ENCODE data around the gene BMERB1. TPM values are rescaled to one million over a fixed set of nuclear protein-coding genes. Genes with fewer than 3 reads are reported as not detected.
"Not testable (repeated sequence)": the region's sequence is repeated elsewhere in the genome, so short reads cannot be mapped to it uniquely, and the experiment has no call there.

Gene BMERB1
- total RNA-seq, 4 donors from 2014 or later: 7.4 to 20.4 (median 10.6) TPM

- intact Hi-C loops (cut with DNase I; ENCODE audit: low total_unique reads): no loop called here
- TF ChIP-seq CTCF (IDR thresholded peaks at IDR 0.05): no peak
- no peak for TF ChIP-seq POLR2A (IDR thresholded peaks at IDR 0.05)
- DNase-seq (ENCODE audit: low spot score in 2 of 2): no peak
- no peak overlapping the region for H3K4me3 ChIP-seq (ENCODE audit: low read depth, poor library complexity, severe bottlenecking)
- 100% methylated on average over 2 of the region's 2 CpGs for WGBS, 2 donors
Measured at GRCh38 chr16:15545544-15545943, 111.2 kb downstream of the BMERB1 start.

GRCh38 chr16:15547072-15547767, 112.8 kb downstream of the BMERB1 start:
- intact Hi-C loops (cut with DNase I; ENCODE audit: low total_unique reads); DNase-seq (ENCODE audit: low spot score in 2 of 2); H3K4me3 ChIP-seq (ENCODE audit: low read depth, poor library complexity, severe bottlenecking): not testable (repeated sequence)
- 68 to 84% methylated on average over 12 to 13 of the region's 13 CpGs for WGBS, 2 donors

GRCh38 chr16:15547768-15548096, 113.3 kb downstream of the BMERB1 start:
- no peak overlapping the region for H3K4me3 ChIP-seq (ENCODE audit: low read depth, poor library complexity, severe bottlenecking)
- no peak for TF ChIP-seq POLR2A (IDR thresholded peaks at IDR 0.05)
- no peak for TF ChIP-seq CTCF (IDR thresholded peaks at IDR 0.05)
- no peak for DNase-seq (ENCODE audit: low spot score in 2 of 2)
- intact Hi-C loops (cut with DNase I; ENCODE audit: low total_unique reads): no loop called here
- WGBS, 2 donors: 96 to 100% methylated on average over 6 of the region's 6 CpGs

GRCh38 chr16:15548482-15548891, 114.1 kb downstream of the BMERB1 start:
- intact Hi-C loops (cut with DNase I; ENCODE audit: low total_unique reads): no loop called here
- H3K4me3 ChIP-seq (ENCODE audit: low read depth, poor library complexity, severe bottlenecking): no peak overlapping the region
- no peak for DNase-seq (ENCODE audit: low spot score in 2 of 2)
- TF ChIP-seq POLR2A (IDR thresholded peaks at IDR 0.05) (no peak), CTCF (IDR thresholded peaks at IDR 0.05) (no peak)
- WGBS, 2 donors: 67 to 68% methylated on average over 3 of the region's 3 CpGs

DNA sequence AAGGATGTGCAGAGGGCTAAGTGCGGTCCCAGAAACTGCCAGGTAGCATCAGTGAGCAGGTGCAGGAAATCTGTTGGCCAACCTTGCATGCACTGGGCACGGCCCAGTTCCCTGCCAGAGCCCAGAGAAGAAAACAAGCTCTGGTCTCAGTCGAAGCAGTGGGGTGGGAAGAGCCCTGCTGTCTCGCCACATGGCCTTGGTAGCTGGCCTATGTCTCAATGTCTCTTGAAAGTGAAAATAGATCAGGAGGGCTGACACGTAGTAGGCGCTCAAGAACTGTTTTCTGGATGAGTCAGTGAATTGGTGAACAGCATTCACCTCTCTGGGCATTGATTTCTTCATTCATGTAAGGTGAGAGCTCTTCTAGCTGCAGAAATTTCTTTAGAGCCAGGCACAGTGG, 118.1 kb downstream of the BMERB1 start:
- WGBS, 2 donors: 86 to 94% methylated on average over 6 of the region's 6 CpGs

More for the DNA sequence above, 118.1 kb downstream of the BMERB1 start:
- H3K4me3 ChIP-seq (ENCODE audit: low read depth, poor library complexity, severe bottlenecking): no peak overlapping the region
- no peak for DNase-seq (ENCODE audit: low spot score in 2 of 2)
- intact Hi-C loops (cut with DNase I; ENCODE audit: low total_unique reads): no loop called here
- no peak for TF ChIP-seq CTCF (IDR thresholded peaks at IDR 0.05)
- no peak for TF ChIP-seq POLR2A (IDR thresholded peaks at IDR 0.05)
